GM04504 (cell line): ENCODE data around the gene MEFV.
A peak's percentile ranks its signal among the peaks of the same experiment; 100 is the strongest.

Source experiments
- DNase-seq: peaks from one replicate; pipeline ENCODE4 v3.0.0-alpha.2; 2012; ENCODE audit warnings: low read depth

Gene MEFV

DNA sequence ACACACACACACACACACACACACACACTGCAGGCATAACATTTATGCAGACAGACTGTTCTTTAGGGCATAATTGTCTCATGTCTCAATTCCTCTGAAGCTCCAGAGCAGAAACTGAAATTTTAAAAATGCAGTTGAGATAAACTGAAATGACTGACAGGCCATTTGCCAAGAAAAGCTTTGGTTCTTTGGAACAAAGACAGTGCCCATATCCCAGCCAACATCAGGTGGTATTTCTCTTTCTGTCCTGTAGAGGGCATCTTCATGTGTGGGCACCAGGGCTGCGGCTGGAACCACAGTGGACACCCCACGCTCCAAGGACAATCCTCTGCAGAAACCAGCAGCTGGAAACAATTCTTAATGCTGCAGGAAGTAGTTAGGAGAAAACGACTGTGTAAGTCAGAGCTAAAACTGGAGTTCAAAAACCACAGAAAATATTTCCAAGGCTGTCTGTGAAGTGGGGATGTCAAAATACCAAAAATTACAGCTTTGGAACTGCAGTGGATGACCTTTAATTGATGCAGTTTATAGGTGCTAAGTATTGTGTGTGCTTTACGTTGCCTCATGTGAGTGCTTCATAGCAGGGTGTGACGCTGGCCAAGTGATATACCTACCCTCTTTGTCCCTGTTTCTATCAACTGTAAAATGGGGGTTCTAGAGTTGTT lies 10.6 kb upstream of the MEFV start:
- DNase-seq, result peak; percentile 88

GRCh38 chr16:3264137-3265036 lies 8.0 kb upstream of the MEFV start:
- peak; percentile 96 for DNase-seq

- DNase-seq, result no peak
Measured at GRCh38 chr16:3262517-3262916, 6.1 kb upstream of the MEFV start.

GRCh38 chr16:3259836-3260235 lies 3.4 kb upstream of the MEFV start:
- no peak for DNase-seq

- DNase-seq, result peak; percentile 7
Measured at GRCh38 chr16:3256866-3257465, 533 bp upstream of the MEFV start.

DNA sequence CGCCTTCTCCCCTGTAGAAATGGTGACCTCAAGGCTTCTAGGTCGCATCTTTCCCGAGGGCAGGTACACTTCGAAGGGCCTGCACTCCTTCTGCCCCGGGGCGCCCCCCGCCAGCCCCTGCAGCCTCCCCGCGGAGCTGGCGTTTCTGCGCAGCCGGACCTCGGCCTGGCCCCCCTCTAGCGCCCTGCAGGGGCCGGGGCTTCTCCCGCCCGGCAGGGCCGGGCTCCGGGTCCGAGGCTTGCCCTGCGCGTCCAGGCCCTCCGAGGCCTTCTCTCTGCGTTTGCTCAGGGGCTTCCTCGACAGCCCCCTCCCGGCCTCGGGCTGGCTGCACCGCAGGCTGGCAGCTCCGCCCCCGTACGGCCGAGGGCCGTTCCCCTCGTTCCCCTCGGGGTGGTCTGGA lies 2.1 kb downstream of the MEFV start:
- DNase-seq, result no peak

DNA sequence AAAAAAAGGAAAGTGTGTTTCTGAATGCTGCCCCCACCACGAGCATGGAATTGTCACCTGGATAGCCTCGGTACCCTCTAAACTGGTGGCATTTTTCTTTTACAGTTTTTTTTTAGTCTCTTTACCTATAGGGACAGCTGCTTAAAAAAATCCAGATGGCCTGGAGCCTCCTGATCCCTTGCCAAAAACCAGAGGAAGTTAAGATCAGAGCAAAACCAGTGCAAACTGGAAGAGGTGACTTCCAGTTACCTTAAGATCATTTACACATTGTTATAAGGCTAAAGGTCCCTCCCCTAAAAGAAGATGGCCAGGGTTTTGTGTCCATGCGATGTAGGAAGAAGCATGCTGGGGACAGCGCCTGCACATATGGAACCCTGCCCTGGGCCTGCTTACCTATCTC lies 3.5 kb downstream of the MEFV start:
- DNase-seq, result no peak

- DNase-seq, result no peak
Measured at GRCh38 chr16:3249451-3249850, 7.0 kb downstream of the MEFV start.

DNA sequence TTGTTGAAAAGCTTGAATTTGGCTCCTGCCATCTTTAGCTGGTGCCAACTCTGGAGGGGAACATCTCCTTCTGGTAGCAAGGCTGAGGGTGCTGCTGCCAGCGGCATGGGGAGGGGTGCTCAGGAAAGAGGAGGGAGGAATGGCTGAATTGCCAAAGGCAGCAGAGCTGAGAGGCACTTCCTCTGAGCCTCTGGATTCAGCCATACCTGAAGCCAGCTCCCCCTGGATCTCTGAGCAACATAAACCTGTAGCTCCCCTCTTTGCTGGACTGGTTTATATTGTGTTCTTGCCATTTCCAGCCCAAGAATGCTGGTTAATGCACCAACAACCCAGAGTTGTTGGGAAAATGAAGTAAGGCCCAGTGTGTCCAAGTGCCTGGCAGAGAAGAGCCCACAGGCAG lies 7.4 kb downstream of the MEFV start:
- DNase-seq, result no peak

DNA sequence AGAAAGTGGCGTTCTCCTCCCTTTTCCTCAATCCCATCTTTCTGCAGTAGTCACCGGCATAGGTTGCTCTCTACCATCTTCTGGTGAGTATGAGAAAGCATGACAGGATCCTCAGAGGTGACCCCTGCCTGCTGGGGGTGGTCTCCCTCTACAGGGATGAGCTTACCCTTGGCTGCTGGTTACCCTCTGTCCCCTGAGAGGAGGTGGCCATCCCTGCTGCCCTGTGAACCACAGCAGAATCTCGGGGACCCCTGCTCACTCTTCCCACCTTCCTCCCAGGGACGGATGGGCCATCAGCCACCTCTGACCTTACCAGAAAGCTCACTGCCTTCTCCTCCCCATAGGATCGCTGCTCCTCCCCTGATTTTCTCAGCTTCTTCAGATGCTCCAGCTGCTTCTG lies 7.8 kb downstream of the MEFV start:
- DNase-seq, result no peak

DNA sequence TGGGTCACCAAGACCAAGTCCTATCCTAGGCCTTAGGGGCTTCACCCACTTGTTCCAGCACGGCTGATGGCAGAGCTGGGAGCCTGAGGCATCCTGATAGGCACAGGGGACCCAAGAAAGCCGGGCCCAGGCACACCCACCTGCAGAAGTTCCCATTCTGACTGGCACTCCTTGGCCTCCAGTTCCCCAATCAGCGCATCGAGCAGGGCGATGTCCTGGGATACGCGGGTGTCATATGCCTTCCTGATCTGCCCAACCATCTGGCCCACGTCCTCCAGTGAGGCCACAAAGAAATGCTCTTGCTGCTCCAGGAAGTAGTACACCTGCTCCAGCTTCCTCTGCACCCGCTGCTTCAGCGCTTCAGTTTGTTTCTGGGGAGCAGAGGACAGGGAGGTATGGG lies 9.6 kb downstream of the MEFV start:
- DNase-seq, result no peak

- no peak for DNase-seq
Measured at GRCh38 chr16:3246002-3246401, 10.4 kb downstream of the MEFV start.

GRCh38 chr16:3243882-3244281 lies 12.6 kb downstream of the MEFV start:
- DNase-seq, result no peak

- DNase-seq, result no peak
Measured at GRCh38 chr16:3242709-3243108, 13.7 kb downstream of the MEFV start.

GRCh38 chr16:3241761-3242160 lies 14.7 kb downstream of the MEFV start:
- no peak for DNase-seq

DNA sequence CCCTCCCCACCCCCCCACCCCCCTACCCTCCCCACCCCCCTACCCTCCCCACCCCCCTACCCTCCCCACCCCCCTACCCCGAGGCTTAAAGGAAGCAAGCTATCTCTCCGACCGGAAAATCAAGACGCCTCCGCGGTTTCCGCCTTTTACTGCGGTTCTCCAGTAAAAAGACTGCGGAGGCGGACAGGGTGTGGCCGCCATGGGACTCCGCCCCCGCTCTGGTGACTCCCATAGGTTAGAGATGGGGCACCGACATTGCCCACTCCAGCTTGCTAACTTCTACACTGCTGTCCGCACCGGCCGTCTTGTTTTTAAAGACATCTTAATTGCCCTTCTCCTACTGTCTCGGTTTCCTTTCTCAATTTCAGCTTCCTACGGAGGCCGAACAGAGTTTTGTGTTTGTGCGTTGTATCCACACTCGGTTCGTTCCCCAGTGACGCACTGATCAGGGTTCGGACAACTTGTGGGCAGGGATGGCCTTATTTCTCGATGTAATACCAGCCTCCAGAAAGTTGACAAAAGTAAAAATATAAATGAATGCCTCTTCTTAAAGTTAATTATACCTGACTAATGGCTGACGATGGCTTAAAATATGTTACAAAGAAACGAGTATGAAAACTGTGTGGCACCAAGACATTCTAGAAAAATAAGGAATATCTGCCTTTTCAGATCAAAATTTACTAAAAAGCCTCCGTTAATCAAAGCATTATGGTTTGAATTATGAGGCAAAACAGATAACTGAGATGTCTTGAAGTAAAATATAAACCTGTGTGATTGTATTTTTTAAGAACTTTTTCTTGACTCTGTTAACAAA lies 20.4 kb downstream of the MEFV start:
- DNase-seq, result no peak

DNA sequence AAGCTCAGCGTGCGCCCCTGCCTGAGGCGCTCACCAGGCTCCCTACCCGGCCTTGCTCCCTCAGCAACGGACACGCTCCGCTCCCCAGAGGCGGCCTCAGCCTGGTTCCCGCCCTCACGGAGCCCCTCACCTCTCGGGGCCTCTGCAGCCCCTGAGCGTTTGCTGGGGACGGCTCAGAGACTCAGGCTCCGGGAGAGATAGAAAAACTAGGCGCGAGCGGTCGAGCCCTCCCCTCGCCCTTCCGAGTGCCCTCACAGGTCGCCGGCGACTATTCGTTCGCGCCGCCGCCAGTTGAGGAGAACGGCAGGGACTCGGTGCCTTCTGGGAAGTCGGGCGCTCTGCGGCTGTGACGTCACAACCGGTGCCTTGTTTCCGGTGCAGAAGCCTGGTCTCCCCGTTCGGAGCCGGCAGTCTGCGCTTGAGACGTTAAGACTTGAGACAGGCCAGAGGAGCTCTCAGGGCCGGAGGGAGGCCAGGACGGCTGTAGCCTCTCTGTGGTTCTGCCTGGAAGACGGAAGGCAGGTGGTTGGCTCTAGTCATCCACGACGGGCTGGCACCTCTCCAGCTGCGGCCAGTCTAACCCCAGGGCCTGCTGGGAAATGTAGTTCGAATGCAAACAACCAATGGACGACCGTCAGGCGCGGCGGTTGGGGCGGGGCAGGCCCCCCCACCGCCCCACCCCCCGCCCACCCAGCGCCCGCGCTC lies 21.4 kb downstream of the MEFV start, which contains the start of gene ZNF200:
TSS of gene ZNF200 (minus strand) at position 302 of the 705 bp plus-strand sequence. CDS start 1,403 bp downstream, outside the sequence.
- peak; percentile 84 for DNase-seq

GRCh38 chr16:3234543-3234856 lies 21.9 kb downstream of the MEFV start:
- DNase-seq, result no peak

DNA sequence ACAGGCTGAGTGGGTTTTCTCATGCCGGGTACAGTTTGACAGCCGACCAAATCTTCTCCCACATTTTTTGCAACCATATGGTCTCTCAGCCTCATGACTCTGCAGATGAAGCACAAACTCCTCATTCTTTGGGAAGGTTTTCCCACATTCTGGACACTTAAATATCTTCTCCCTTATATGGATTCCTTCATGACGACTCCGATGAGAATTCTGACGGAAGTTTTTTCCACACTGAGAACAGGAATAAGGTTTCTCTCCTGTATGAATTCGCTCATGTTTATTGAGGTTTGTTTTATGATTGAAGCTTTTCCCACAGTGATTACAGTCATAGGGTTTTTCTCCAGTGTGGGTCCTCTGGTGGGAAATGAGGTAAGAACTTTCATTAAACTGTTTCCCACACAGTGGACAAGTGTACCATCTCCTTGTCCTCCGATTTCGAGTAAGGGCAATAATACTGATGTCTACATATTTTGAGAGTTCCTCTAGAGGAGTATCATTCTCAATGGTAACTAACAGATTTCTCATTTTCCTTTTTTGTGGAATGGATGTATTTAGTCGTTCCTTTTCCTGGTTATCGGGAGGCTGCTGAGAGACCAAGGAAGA lies 32.4 kb downstream of the MEFV start:
- no peak for DNase-seq

DNA sequence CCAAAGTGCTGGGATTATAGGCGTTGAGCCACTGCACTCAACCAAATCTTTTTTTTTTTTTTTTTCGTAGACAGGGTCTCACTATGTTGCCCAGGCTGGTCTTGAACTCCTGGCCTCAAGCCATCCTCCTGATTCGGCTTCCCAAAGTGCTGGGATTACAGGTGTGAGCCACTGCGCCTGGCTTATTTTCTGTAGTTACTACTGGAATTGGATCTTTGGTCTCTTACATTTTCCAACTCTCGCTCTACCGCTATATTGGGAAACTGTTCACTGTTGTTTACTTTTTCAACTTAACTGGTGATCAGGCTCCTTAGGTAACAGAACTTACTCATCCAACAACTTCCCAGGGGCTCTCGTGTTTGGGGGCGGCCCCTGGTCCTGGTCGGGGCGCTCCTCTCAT lies 35.6 kb downstream of the MEFV start:
- no peak for DNase-seq

DNA sequence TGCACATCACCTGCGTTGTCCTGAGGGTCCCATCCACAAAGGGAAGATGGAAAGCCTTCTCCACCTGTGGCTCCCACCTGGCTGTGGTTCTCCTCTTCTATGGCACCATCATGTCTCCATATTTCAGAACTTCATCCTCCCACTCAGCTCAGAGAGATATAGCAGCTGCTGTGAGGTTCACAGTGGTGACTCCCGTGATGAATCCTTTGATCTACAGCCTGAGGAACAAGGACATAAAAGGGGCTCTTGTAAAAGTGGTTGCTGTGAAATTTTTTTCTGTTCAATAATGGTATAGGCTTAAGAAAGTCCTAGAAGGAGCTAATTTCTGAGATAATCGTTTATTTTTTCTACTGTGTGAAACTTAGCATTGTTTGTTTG lies 40.2 kb downstream of the MEFV start:
- no peak for DNase-seq
